Smooth muscle cell of the brain vasculature (primary cell): ENCODE results near the gene RIMBP2.

Source experiments
- DNase-seq: peaks from one replicate; pipeline ENCODE4 v3.0.0-alpha.2; 2012; ENCODE audit warnings: low read depth, low spot score

RIMBP2 gene

DNA sequence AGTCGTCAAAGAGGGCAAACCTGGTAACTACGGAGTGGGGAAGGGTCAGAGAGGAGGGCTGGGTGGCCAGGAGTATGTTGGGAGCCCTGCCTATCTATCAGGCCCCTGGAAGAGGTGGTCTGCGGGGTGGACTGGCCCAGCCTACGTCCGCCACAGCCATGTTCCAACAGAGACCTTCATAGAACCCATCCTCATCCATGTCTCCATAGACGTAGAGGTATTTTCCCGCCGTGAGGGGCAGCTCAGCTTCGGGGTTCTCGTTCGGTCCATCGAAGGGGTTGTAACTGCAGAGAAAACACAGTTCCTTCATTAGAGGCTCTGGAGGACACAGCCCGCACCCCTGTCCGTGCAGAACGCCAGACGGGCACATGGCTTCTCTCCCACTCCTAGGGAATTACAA, 271.1 kb downstream of the RIMBP2 start:
- DNase-seq, result no peak

DNA sequence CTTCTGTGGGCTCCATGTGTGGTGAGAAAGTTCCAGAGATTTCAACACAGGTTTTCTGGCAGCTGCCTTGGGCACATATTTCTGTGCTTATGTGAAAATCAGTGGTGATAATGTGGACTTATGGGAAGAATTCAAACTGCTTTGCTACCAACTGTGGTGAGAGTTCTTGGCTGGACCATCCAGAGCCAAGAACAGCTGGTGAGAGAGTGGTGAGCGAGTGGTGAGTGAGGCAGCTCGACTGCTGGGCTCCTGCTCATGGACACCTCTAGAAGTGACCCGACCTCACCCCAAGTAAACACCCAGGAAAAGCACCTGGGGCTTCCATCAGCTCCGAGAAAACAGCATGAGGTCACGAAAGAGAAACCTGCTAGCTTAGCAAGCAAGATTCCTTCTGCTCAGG, 272.0 kb downstream of the RIMBP2 start:
- DNase-seq, result no peak

DNA sequence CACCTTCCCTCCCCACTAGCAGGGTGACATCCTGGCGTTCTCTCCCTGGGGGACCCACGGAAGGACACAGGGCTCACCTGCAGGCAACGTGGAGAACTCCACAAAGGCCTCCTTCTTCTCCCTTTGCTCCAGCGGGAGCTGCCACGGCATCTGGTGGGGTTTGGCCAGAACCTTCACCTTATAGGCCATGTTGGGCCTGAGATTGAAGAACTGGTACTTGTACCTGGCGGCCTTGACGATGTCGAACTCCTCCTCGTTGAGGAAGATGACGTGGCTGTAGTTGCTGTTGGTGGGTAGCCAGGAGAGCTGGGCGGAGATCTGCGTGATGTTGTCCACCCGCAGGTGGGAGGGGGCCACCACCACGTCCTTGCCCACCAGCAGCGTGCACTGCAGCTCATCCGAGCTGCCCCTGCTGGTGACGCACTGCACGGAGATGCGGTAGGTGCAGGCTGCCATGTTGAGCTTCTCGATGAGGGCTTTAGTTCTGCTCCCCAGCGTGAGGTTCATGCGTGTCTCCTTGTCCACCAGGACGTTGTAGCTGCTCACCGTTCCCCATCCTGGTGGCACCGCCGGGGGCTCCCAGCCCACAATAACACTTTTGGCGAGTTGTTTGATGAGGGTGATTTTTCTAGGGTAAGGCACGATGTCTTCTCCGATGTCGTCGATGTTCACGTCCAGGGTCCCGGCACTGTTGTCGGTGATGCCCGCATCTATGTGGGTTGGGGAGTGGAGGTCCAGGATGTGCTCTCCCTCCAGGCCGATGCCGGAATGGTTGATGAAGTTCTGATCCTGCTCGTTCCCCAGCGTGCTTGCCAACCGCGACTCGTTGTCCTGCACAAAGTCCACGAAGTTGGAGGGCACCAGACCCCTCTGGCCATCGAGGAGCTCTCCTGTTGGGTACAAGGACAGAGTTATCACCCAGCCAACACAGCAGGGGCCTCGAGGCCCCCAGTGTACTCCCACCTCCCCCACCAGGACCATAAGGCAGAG, 274.0 kb downstream of the RIMBP2 start:
- DNase-seq, result no peak

DNA sequence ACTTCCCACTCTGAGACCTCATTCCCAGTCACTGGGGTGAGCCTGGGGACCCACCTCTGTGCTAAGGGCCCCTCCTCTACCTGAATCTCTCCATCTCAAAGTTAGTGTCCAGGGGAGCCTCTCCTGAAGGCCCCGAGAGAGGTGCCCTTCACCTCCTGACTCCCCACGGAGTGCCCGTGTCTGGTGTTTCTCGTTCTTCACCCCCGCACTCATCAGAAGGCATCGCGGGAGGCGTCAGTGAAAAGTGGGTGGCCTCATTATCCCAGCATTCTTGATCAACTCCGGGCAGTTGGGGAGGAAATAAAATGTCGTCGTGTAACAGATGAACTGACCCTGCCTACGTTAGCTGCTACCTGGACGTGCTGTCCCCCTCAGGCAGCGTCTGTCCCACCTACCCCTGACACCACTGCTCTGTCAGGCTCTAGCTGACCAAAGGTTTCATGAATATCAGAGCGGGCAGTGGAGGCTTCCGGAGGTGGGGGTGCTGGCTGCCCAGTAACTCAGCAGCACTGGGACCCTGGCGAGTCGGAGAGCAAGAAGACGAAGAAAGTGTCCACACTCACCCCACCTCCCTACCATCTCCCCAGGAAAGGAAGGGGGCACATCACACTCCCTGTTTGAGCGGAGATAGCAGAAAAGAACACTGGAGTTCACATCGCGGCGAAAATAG, 275.6 kb downstream of the RIMBP2 start:
- no peak for DNase-seq

DNA sequence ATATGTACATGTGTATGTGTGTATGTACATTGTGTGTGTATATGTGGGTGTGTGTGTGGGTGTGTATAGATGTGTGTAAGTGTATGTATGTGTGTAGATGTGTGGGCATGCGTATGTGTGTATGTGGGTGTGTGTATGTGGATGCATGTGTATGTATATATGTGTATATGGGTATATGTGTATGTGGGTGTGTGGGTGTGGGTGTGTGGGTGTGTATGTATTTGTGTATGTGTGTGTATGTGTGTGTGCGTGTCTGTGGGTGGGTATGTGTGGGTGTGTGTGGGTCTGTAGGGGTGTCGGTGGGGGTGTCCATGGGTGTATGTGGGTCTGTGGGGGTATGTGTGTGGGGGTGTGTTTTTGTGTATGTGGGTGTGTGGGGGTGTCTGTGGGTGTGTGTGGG, 276.8 kb downstream of the RIMBP2 start:
- DNase-seq, result no peak

DNA sequence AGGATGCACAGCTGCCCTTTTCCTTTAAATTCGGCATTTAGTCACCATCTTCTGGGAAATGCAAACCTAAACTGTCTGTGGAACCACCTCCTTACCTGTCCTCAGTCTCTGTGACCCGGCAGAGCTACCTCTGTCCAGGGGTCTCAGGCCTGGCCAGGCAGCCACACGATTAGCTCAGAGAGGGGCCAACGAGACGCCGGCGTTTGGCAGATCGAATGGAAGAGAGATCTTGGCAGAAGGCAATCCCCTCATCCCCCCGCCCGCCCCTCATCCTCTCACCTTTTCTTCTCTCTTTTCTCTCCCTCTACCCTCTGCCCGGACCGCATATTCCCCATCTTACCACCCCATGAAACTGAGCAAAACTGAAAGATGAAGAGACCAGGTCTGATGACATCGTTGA, 277.4 kb downstream of the RIMBP2 start:
- DNase-seq, result no peak

DNA sequence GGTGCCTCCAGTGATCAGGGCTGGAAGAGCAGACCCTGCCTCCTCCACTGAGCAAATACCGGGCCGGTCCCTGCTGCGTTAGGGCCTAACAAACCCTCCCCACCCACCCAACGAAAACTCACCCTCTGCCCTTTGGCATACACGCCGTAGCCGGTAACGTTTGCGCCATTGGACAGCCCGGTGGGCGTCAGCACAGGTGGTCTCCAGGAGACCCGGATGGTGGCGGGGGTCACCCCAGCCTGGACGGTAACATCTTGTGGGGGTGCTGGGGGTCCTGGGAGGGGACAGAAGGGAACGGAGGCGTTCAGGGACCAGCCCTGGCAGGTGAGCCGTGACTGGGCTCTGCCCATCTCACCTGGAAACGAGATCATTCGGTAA, 277.9 kb downstream of the RIMBP2 start:
- no peak for DNase-seq

DNA sequence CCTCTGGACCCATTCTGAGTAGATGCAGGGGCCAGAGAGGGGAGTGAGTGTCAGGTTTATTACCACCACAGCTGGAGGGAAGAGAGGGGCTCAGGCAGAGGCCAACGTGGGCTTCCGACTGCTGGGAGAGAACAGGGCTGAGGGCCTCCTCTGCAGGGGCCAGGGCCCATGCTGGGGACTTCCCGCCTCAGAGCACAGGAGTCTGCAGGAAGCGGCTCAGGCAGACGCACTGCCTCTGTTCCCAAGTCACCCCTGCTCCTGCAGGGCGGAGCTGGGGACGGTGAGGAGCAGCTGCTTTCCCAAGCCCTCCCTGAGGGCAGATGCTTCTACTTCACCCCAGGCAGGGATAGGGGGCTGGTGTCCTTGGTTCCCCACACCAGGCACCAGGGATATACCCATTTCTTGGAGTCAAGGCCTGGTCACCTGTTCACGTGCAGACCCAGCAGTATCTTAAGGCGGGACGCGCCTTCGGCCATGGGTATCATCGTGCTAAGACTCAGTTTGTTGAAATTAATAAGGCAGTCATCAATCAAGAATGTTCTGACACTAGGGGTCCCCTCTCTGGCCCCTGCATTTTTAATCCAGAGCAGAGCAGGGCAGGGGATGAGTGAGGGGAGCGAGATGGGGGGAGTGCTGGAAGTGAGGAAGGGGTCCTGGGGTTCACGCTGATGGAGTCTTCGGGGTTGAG, 278.4 kb downstream of the RIMBP2 start:
- no peak for DNase-seq

DNA sequence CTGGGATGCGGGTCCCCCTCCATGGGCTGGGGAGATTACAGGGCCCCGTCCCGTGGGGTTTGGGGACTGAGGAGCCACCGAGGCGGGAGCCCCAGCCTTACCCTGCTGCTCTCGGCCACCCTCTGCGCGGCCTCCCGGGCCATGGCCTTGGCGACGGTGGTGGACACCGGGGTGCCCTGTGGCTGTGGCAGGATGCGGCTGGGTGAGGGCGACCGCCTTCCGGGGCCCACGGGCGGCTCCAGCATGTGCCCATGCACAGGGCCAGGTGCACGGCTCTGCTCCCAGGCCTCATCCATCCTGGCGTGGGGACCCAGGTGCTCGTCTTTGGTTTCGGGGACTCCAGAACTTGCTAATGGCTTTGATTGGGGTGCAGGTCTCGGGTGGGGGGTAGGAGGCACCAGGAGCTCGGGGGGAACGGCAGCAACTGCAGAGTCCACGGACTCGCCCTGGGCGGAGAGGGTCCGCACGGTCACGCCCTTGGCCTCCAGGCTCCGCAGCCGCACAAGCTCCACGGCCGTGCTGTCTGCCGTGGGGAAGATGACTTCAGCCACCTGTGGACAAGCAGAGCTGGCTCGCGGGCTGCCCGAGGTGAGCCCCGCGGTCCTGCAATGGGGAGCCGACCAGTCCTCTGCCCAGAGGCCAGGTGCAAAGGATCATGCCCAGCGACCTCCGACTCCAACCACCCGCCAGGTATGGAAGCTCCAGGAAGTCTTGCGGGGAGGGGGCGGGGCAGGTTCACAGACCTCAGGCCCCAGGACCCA, 279.2 kb downstream of the RIMBP2 start:
- no peak for DNase-seq

DNA sequence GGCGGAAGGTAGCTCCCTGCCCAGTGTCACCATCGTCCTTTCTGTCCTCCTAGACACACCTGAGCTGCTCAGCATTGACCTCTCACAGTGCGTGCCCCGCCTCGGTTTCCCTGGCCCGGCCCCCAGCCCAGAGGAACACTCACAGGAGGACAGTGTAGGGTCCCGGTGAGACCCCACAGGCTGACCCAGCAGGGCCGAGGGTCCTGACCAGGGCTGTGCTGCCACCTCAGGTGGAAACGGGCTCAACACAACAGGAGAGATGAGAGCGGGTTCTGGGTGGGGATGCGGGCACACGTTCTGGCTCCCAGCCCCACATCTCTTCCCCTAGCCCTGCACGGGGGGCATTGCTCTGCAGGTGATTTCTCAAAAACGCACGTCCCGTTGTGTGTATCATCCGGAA, 280.3 kb downstream of the RIMBP2 start:
- DNase-seq, result no peak

DNA sequence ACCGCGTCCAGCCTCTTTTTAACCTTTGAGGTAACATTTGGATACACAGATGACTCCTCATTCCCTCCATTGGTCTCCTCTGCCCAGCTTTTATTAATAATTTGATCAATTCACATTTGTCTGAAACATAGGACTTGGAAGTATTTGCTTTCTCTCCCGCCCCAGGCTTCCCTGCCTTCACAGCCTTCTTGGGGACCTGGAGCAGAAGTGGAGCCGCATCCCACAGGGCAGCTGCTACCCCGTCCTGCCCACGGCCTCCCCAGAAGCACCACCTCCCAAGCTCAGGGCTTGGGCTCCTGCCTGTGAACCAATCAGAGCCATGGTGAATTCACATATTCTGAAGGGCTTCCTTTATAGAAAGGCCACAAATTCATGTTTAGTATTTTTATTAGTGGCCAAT, 280.8 kb downstream of the RIMBP2 start:
- no peak for DNase-seq

DNA sequence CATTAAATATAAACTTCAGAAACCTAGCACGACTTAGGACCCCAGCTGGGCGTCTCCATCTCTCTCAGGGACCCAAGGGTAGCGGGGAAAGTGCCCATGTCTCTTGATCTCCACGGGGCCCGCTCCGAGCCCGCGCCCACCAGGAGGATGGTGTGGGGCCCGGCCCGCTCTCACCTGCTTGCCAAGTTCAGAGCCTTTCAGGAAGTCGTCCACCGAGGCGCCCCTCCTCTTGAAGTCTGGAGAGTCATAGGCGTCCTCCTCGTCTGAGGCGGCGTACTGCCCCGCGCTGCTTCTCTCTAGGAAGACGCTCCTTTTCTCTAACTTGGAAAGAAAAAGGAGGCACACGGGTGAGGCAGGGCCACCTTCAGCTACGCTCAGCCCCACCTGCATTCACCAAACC, 281.5 kb downstream of the RIMBP2 start:
- DNase-seq, result no peak

DNA sequence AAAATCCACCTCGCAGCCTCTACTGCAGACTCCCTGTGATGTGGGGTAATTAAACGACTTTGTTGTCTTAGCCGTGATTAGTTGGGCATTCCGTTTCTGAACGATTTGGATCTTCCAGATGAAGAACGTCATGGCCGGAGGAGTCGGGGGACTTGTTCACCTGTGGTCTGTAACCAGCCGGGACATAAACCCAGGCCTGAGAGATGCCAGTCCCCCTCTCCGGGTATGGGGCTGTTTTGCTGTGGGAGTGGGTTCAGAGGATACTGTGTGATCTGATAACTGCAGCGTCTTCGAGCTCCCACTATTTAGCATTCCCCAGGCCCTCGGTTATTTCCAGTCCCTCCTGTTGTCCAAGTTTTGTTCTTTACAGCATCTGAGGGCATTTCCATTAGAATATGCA, 282.3 kb downstream of the RIMBP2 start:
- no peak for DNase-seq

DNA sequence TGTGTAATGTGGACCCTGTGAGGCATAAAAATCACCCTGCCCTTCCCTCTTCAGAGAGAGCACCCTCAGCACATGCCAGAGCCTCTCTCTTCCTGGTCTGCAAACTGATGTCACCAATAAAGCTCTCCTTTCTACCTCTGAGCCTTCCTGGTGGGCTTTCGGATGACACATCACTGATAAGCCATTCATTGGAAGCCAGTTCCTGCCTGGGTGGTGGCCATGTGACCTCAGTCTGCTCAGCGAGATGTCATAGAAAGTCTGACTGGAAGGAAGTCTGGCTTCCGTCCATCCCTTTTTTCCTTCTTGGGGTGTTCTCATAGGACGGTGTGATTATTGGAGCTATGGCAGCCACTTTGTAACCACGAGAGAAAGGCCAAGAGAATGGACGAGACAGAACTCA, 282.7 kb downstream of the RIMBP2 start:
- no peak for DNase-seq

DNA sequence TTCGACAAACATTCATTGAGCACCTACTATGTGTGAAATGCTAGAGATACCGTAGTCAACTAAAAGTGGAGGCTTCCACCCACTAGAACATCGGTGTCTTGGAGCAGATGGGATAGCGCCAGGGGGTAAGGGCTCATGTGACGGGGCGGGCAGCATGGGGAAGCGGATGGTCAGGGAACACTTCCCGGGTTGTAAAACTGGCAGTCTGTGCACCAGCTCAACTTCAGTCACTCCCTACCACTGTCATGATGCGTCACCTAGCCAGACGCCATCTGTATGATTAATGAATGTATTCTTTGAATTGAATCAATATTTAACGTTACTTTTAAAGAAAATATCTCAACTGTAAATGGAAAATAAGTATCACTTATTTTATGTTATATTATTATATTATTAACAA, 284.9 kb downstream of the RIMBP2 start:
- no peak for DNase-seq

DNA sequence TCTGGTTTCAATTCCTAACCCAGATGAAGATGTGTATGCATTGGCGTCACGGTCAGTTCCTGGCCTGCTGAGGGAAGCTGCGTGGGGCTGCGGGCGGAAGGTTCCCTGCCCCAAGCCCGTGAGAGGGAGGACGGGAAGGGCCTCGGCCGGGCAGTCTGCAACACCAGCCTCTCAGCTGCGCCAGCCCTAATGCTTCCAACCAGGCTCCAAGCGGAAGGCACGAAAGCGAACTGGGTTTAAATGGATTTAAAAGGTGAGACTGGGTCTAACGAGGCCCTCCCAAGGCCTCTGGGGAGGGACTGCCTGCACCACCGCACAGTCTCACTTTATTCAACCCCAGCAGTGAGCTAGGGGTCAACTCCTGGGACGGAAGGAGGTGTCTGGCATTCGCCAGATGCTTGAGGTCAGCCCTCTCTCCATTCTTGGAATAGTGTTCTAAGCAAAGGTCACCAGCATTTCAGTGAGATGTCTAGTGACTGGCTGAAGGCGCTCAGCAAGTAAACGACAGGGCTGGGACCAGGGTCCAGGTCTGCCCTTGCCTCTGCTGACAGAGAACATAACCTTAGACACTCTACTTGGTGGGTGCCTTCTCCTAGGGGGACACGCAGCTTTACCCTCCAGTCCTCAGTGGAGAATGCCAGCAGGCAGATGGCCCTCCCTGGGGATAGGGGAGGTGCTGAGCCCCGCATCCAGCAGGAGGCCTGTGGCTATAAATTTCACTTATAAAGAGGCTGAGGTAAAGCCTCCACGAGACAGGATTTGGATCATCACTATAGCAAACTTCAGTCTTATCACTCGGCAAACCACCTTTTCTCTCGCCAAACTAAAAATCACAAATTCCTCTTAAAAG, 286.2 kb downstream of the RIMBP2 start:
- no peak for DNase-seq

DNA sequence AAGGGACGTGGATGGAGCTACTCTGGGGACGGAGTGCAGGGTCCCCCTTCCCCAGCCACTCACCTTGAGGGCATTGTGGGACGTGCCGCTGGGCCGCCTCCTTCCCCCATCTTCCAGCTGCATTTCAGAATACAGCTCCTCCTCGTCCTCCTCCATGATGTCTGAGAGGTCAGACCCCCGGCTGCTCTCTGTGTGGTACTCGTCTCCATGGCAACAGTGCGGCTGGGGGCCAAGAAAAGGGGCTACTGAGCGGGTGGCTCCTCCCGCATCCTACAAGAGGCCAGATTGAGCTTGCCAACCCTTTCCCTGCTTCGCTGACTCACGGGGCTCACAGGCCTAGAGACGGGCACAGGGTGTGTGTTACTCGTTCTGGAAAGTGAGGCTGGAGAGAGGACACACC, 288.0 kb downstream of the RIMBP2 start:
- DNase-seq, result no peak

DNA sequence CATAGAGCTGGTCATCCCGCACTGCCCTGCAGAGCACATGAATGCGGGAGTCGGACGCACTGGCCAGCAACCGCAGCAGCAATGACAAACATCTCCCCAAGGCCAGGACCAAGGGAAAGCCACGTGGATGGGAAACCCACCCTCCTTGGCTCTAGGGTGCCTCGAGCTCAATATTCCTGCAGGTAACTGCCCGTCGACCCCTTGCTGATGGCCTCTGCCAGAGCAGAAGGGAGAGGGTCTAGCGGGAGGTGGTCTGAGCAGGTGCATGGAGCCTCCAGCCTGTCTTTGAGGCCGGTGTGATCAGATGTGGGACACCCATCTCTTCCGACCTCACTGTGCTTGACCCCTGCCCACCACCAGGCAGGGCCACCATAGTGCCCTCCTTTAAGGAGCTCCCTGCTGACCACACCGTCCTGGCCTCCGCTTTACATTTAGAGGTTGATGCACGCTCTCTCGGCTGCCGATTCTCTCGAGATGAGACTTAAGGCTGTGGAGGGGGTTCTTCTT, 288.7 kb downstream of the RIMBP2 start:
- DNase-seq, result no peak

DNA sequence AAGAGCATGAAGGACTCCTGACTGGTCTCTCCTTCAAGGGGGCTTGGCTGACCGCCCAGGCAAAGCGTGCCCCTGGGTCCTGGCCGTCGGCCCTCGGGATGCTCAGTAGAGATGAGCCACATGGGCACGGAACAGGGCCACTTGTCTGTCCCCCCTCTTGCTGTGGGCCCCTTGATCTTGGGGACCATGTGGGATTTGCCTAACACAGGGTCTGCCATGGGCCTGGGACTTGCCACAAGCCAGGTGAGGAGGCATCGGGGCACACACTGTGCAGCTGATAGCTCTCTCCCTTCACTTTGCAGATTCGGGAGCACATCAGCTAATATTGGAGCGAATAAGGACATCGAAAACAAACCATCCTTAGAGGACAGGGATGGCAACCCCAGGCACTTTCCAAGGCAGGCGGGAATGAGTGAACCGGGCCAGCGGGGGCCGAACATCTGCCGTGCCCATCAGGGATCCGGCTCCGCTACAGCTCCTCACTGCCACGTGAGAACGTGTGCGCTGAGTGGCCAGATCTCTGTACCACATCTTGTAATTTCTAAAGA, 290.3 kb downstream of the RIMBP2 start:
- DNase-seq, result no peak
